Esophagus squamous epithelium (tissue), 5 donors: Measurements from ENCODE around the gene HES5. TPM values are rescaled to one million over a fixed set of nuclear protein-coding genes. Genes with fewer than 3 reads are reported as not detected.

ENCODE experiments used
- DNase-seq: peaks from one replicate; lab custom pipeline; 2025; lab: John Stamatoyannopoulos, UW
- H3K27ac ChIP-seq, 4 donors: fragments of 200-600 bp; sonication (generic); one replicate each; pipeline ENCODE4 v1.5.1; 2016 to 2019; ENCODE audit warnings: mild to moderate bottlenecking in 1 of 4
- H3K27me3 ChIP-seq, 4 donors: fragments of 200-600 bp; sonication (generic); 1 replicate in 3 of 4; 2 replicates in 1 of 4; pipeline versions ENCODE4 v1.5.1 to v1.6.0; 2017 to 2021; ENCODE audit warnings: antibody characterized with exemption in 1 of 4
- H3K36me3 ChIP-seq, 3 donors: fragments of 200-600 bp; sonication (generic); one replicate each; pipeline ENCODE4 v1.5.1; 2016 to 2019
- H3K4me1 ChIP-seq, 3 donors: fragments of 200-600 bp; sonication (generic); one replicate each; pipeline ENCODE4 v1.5.1; 2017 to 2019
- H3K4me3 ChIP-seq, 4 donors: fragments of 200-600 bp; sonication (generic); 1 replicate in 3 of 4; 2 replicates in 1 of 4; pipeline ENCODE4 v1.5.1; 2016 to 2019; ENCODE audit warnings: mild to moderate bottlenecking in 2 of 4, moderate library complexity in 1 of 4
- H3K9me3 ChIP-seq, 3 donors: fragments of 200-600 bp; sonication (generic); one replicate each; pipeline ENCODE4 v1.5.1; 2016 to 2019
- POLR2A ChIP-seq, 4 donors: fragments of 450-650 bp; IDR thresholded peaks; one replicate each; pipeline ENCODE4 v1.6.1; 2017; ENCODE audit warnings: antibody characterized with exemption in 4 of 4, mild to moderate bottlenecking in 4 of 4, moderate library complexity in 3 of 4
- WGBS, 2 donors: methylation state at CpG; one replicate each; pipeline ENCODE4 v1.1.5; 2018; 5-methylcytosine and 5-hydroxymethylcytosine counted together
- intact Hi-C: fragments of 100-400 bp; cut with DNase I; formaldehyde crosslinking; loops from one replicate; pipeline ENCODE4 v1.15.0; 2022
- total RNA-seq, 4 donors: library from RNA; depleted of rRNA; stranded (reverse); fragments of >200 nt; gene quantifications; one replicate each; pipeline ENCODE4 v1.1.0, GENCODE V29; 2016
- TF ChIP-seq, protein P1 (sequence below), 6 experiments: fragments of 450-650 bp in 4 of 6; fragments of 200-600 bp in 2 of 6; sonication (generic) in 2 of 6; IDR thresholded peaks; one replicate each; pipeline ENCODE4 v1.5.1; 2016 to 2019; ENCODE audit warnings: antibody characterized with exemption in 6 of 6, mild to moderate bottlenecking in 4 of 6, moderate library complexity in 4 of 6
- donor health status: DM: yes; HTN: yes; CAD: no.

The HES5 gene
- total RNA-seq, 4 donors from 2014 or later: 0.35 to 0.76 (median 0.70) TPM; not detected in 1

GRCh38 chr1:2495026-2495425 is 35.0 kb downstream of the HES5 start:
- no peak overlapping the region for H3K27ac ChIP-seq
- H3K27me3 ChIP-seq: peaks cover 0 to 15% (median 0%) of the 10 kb centered on the region in 4 donors
- H3K9me3 ChIP-seq: no peaks in the 10 kb centered on the region
- no CpG with 5 or more reads among the region's 12 CpGs for WGBS, 2 donors
- intact Hi-C loops: no loop called here
- peaks cover 0 to 38% (median 0%) of the 10 kb centered on the region in 3 donors for H3K36me3 ChIP-seq
- DNase-seq: no peak
- no peak overlapping the region for H3K4me3 ChIP-seq
- TF ChIP-seq POLR2A (IDR thresholded peaks at IDR 0.05): no peak
- TF ChIP-seq, protein P1, sequence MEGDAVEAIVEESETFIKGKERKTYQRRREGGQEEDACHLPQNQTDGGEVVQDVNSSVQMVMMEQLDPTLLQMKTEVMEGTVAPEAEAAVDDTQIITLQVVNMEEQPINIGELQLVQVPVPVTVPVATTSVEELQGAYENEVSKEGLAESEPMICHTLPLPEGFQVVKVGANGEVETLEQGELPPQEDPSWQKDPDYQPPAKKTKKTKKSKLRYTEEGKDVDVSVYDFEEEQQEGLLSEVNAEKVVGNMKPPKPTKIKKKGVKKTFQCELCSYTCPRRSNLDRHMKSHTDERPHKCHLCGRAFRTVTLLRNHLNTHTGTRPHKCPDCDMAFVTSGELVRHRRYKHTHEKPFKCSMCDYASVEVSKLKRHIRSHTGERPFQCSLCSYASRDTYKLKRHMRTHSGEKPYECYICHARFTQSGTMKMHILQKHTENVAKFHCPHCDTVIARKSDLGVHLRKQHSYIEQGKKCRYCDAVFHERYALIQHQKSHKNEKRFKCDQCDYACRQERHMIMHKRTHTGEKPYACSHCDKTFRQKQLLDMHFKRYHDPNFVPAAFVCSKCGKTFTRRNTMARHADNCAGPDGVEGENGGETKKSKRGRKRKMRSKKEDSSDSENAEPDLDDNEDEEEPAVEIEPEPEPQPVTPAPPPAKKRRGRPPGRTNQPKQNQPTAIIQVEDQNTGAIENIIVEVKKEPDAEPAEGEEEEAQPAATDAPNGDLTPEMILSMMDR (IDR thresholded peaks at IDR 0.05): no peak
- H3K4me1 ChIP-seq: peaks cover 0 to 4% (median 0%) of the 10 kb centered on the region in 3 donors

DNA sequence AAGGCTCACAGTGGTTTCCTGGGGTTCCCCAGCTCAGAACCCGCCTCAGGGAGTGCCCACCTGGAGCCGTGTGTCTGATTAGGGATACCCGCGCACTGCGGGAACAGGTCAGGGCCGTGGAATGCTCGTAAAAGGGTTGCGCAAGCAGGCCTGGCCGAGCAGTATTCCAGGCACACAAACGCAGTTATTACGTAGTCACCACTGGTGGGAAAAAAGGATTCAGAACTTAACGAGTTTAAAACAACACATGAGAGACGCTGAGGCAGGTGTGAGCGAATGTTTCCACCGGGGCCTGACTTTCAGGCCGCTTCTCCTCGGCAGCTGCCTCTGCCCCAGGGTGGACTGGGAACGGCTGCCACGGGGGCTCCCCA is 35.8 kb downstream of the HES5 start:
- H3K4me1 ChIP-seq: no peaks in the 10 kb centered on the region
- 53 to 54% methylated on average over 16 to 19 of the region's 19 CpGs for WGBS, 2 donors
- H3K27ac ChIP-seq: no peak overlapping the region
- TF ChIP-seq, protein P1 (IDR thresholded peaks at IDR 0.05): no peak
- TF ChIP-seq POLR2A (IDR thresholded peaks at IDR 0.05): no peak
- intact Hi-C loops: no loop called here
- H3K27me3 ChIP-seq: peaks cover 0 to 8% (median 0%) of the 10 kb centered on the region in 4 donors
- H3K36me3 ChIP-seq: peaks cover 0 to 39% (median 0%) of the 10 kb centered on the region in 3 donors
- DNase-seq: no peak
- no peaks in the 10 kb centered on the region for H3K9me3 ChIP-seq
- H3K4me3 ChIP-seq: no peak overlapping the region

GRCh38 chr1:2493691-2494322 is 36.3 kb downstream of the HES5 start:
- H3K4me1 ChIP-seq: no peaks in the 10 kb centered on the region
- H3K36me3 ChIP-seq: peaks cover 0 to 41% (median 0%) of the 10 kb centered on the region in 3 donors
- H3K4me3 ChIP-seq: no peak overlapping the region
- DNase-seq: no peak
- no peak overlapping the region for H3K27ac ChIP-seq
- intact Hi-C loops: no loop called here
- H3K9me3 ChIP-seq: no peaks in the 10 kb centered on the region
- H3K27me3 ChIP-seq: peaks cover 0 to 3% (median 0%) of the 10 kb centered on the region in 4 donors
- WGBS, 2 donors: 48 to 78% methylated on average over 4 to 7 of the region's 24 CpGs
- TF ChIP-seq POLR2A (IDR thresholded peaks at IDR 0.05): no peak
- TF ChIP-seq, protein P1 (IDR thresholded peaks at IDR 0.05): no peak

- Histone ChIP-seq H3K4me1 (no peaks in the 10 kb centered on the region), H3K9me3 (peaks cover 0 to 4% (median 0%) of the 10 kb centered on the region in 3 donors), H3K4me3 (no peak overlapping the region), H3K27me3 (no peaks in the 10 kb centered on the region), H3K27ac (no peak overlapping the region), H3K36me3 (peaks cover 0 to 47% (median 0%) of the 10 kb centered on the region in 3 donors)
- intact Hi-C loops: no loop called here
- DNase-seq: no peak
- 62% methylated on average over 4 of the region's 19 CpGs; no CpG with 5 or more reads in 1 of the 2 donors for WGBS, 2 donors
- no peak for TF ChIP-seq POLR2A (IDR thresholded peaks at IDR 0.05)
- TF ChIP-seq, protein P1 (IDR thresholded peaks at IDR 0.05): no peak
Measured at GRCh38 chr1:2493218-2493617, 36.8 kb downstream of the HES5 start.

DNA sequence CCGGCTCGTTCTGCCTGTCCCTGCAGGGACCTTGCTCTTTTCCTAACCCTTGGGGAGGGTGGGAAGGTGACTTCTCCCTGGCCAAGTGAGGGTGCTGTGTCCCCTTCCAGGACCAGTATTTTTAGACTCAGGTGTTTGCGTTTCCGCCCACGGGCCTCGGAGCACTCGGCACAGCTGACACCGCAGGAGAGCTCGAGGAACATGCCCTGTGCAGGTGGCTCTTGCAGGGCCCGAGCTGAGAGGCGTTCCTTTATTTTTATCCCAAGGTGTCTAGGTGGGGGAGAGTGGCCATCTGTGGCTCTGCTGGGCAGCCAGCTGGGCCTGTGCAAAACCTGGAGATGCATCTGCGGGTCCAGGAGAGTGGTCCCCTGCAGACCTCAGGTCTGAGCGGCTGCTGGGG is 38.0 kb downstream of the HES5 start:
- Histone ChIP-seq H3K9me3 (peaks cover 0 to 13% (median 0%) of the 10 kb centered on the region in 3 donors), H3K36me3 (peaks cover 0 to 58% (median 0%) of the 10 kb centered on the region in 3 donors), H3K4me1 (no peaks in the 10 kb centered on the region), H3K27ac (no peak overlapping the region), H3K4me3 (no peak overlapping the region), H3K27me3 (no peaks in the 10 kb centered on the region)
- no peak for DNase-seq
- TF ChIP-seq, protein P1 (IDR thresholded peaks at IDR 0.05): no peak
- TF ChIP-seq POLR2A (IDR thresholded peaks at IDR 0.05): no peak
- intact Hi-C loops: no loop called here
- no CpG with 5 or more reads among the region's 13 CpGs for WGBS, 2 donors
